ENCODE results near the gene BASP1. TPM values are rescaled to one million over a fixed set of nuclear protein-coding genes. Genes with fewer than 3 reads are reported as not detected.

The BASP1 gene
- total and polyA plus RNA-seq, 2 donors from 2014 or later: 5.1 to 12.5 TPM

- no peak for DNase-seq
- Histone ChIP-seq H3K27me3 (ENCODE audit: control insufficient read depth, insufficient read depth, low read length) (no peaks in the 10 kb centered on the region), H3K9me3 (ENCODE audit: control insufficient read depth in 2 of 3, insufficient read depth in 1 of 3, low read length in 3 of 3) (no peaks in the 10 kb centered on the region), H3K9ac (ENCODE audit: low read length in 3 of 3) (no peak overlapping the region), H3K4me3 (ENCODE audit: low read length in 3 of 3) (no peak overlapping the region), H3K36me3 (ENCODE audit: control insufficient read depth in 2 of 3, insufficient read depth in 3 of 3, low read length in 3 of 3) (no peaks in the 10 kb centered on the region), H3K4me1 (ENCODE audit: control insufficient read depth in 2 of 3, insufficient read depth in 2 of 3, low read depth in 1 of 3, low read length in 3 of 3) (no peaks in the 10 kb centered on the region), H3K27ac (ENCODE audit: low read depth in 2 of 2, low read length in 2 of 2) (no peak overlapping the region)
- intact Hi-C loops (cut with DNase I): no loop called here
- TF ChIP-seq, protein P1, sequence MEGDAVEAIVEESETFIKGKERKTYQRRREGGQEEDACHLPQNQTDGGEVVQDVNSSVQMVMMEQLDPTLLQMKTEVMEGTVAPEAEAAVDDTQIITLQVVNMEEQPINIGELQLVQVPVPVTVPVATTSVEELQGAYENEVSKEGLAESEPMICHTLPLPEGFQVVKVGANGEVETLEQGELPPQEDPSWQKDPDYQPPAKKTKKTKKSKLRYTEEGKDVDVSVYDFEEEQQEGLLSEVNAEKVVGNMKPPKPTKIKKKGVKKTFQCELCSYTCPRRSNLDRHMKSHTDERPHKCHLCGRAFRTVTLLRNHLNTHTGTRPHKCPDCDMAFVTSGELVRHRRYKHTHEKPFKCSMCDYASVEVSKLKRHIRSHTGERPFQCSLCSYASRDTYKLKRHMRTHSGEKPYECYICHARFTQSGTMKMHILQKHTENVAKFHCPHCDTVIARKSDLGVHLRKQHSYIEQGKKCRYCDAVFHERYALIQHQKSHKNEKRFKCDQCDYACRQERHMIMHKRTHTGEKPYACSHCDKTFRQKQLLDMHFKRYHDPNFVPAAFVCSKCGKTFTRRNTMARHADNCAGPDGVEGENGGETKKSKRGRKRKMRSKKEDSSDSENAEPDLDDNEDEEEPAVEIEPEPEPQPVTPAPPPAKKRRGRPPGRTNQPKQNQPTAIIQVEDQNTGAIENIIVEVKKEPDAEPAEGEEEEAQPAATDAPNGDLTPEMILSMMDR (IDR thresholded peaks at IDR 0.05; ENCODE audit: borderline replicate concordance, extremely low read depth, insufficient read depth): no peak
- FAIRE-seq: no peak
Observed at GRCh38 chr5:17292434-17293015, 75.1 kb downstream of the BASP1 start.

DNA sequence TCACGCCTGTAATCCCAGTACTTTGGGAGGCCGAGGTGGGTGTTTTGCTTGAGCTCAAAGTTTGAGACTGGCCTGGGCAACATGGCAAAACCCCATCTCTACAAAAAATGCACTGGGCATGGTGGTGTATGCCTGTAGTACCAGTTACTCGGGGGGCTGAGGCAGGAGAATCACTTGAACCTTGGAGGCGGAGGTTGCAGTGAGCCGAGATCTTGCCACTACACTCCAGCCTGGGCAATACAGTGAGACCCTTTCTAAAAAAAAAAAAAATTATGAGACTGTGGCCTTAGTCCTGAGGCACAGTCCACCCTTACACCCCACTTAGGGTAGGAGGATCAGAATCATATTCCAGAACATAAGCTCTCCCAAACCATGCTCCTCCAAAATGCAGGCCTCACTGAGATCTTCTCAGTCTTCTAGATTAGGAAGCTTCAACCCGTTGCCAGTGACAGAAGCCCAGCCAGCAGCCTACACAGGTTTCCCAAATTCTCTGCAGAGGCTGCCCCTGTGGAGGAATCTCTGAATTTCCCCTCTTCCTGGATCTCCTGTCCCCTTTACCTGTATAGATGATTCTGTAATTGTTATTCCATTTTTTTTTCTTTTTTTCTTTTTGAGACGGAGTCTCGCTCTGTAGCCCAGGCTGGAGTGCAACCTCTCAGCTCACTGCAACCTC, 77.3 kb downstream of the BASP1 start:
- no peaks in the 10 kb centered on the region for H3K27me3 ChIP-seq (ENCODE audit: control insufficient read depth, insufficient read depth, low read length)
- H3K27ac ChIP-seq (ENCODE audit: low read depth in 2 of 2, low read length in 2 of 2): no peak overlapping the region
- TF ChIP-seq, protein P1 (IDR thresholded peaks at IDR 0.05; ENCODE audit: borderline replicate concordance, extremely low read depth, insufficient read depth): no peak
- no peak overlapping the region for H3K4me3 ChIP-seq (ENCODE audit: low read length in 3 of 3)
- no peaks in the 10 kb centered on the region for H3K36me3 ChIP-seq (ENCODE audit: control insufficient read depth in 2 of 3, insufficient read depth in 3 of 3, low read length in 3 of 3)
- H3K4me1 ChIP-seq (ENCODE audit: control insufficient read depth in 2 of 3, insufficient read depth in 2 of 3, low read depth in 1 of 3, low read length in 3 of 3): no peaks in the 10 kb centered on the region
- no peaks in the 10 kb centered on the region for H3K9me3 ChIP-seq (ENCODE audit: control insufficient read depth in 2 of 3, insufficient read depth in 1 of 3, low read length in 3 of 3)
- FAIRE-seq: no peak
- H3K9ac ChIP-seq (ENCODE audit: low read length in 3 of 3): no peak overlapping the region
- intact Hi-C loops (cut with DNase I): no loop called here
- DNase-seq: no peak

DNA sequence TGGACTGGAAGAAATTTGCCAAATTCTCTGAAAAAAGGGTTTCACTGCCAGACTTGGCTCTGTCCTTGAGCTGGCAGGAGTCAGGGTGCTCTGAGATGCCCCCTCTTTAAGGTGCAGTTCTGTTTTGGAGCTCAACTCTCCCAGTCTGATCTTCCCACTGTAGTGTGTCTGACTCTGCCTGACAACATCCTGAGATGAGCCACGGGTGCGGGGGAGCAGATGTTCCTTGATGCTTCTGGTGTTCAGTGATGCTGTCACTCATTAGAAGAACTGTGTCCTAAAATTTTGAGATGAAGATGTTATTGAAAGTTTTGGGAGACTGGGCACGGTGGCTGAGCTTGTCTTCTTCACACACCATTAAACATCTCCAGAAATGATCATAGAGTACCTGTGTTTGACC, 78.2 kb downstream of the BASP1 start:
- Histone ChIP-seq H3K4me1 (ENCODE audit: control insufficient read depth in 2 of 3, insufficient read depth in 2 of 3, low read depth in 1 of 3, low read length in 3 of 3) (no peaks in the 10 kb centered on the region), H3K4me3 (ENCODE audit: low read length in 3 of 3) (no peak overlapping the region), H3K36me3 (ENCODE audit: control insufficient read depth in 2 of 3, insufficient read depth in 3 of 3, low read length in 3 of 3) (no peaks in the 10 kb centered on the region), H3K27me3 (ENCODE audit: control insufficient read depth, insufficient read depth, low read length) (no peaks in the 10 kb centered on the region), H3K27ac (ENCODE audit: low read depth in 2 of 2, low read length in 2 of 2) (no peak overlapping the region), H3K9ac (ENCODE audit: low read length in 3 of 3) (no peak overlapping the region), H3K9me3 (ENCODE audit: control insufficient read depth in 2 of 3, insufficient read depth in 1 of 3, low read length in 3 of 3) (no peaks in the 10 kb centered on the region)
- DNase-seq (no peak), FAIRE-seq (no peak)
- TF ChIP-seq, protein P1 (IDR thresholded peaks at IDR 0.05; ENCODE audit: borderline replicate concordance, extremely low read depth, insufficient read depth): no peak
- intact Hi-C loops (cut with DNase I): no loop called here

All from kidney (tissue), 14 donors.